ENCODE results near the gene ENAM. TPM values are rescaled to one million over a fixed set of nuclear protein-coding genes. Genes with fewer than 3 reads are reported as not detected.

Gene ENAM
- polyA plus RNA-seq, 1 donor (not counting 4 experiments of a cell fraction or from before 2014, with no cell fraction given): not detected

GRCh38 chr4:70600977-70601376, 27.6 kb upstream of the ENAM start:
- FAIRE-seq (no peak), DNase-seq (ENCODE audit: low read depth, low spot score) (no peak)
- Histone ChIP-seq H3K9me3 (ENCODE audit: control insufficient read depth, low read depth, low read length) (no peaks in the 10 kb centered on the region), H3K9me1 (ENCODE audit: control insufficient read depth, extremely low read depth, insufficient read depth, low read length) (no peaks in the 10 kb centered on the region), H3K4me2 (ENCODE audit: control insufficient read depth, extremely low read depth, insufficient read depth, low read depth, low read length) (no peak overlapping the region), H3K27ac (ENCODE audit: control insufficient read depth, insufficient read depth, low read length) (no peak overlapping the region), H3K4me1 (ENCODE audit: control insufficient read depth, extremely low read depth, insufficient read depth, low read length) (no peaks in the 10 kb centered on the region), H3K9ac (ENCODE audit: control insufficient read depth, extremely low read depth, insufficient read depth, low read length) (no peak overlapping the region), H3K4me3 (ENCODE audit: control insufficient read depth in 2 of 3, extremely low read depth in 1 of 3, insufficient read depth in 2 of 3, low read depth in 1 of 3, low read length in 3 of 3) (no peak overlapping the region), H3K36me3 (ENCODE audit: control insufficient read depth in 2 of 2, extremely low read depth in 1 of 2, insufficient read depth in 2 of 2, low read length in 2 of 2) (no peaks in the 10 kb centered on the region), H4K20me1 (ENCODE audit: control insufficient read depth, extremely low read depth, insufficient read depth, low read length) (no peaks in the 10 kb centered on the region), H3K79me2 (ENCODE audit: control insufficient read depth, insufficient read depth, low read length) (no peaks in the 10 kb centered on the region), H2AFZ (ENCODE audit: control insufficient read depth, low read length) (no peak overlapping the region), H3K27me3 (ENCODE audit: control insufficient read depth, extremely low read depth, insufficient read depth, low read length) (no peaks in the 10 kb centered on the region)
- TF ChIP-seq EZH2 (IDR thresholded peaks at IDR 0.05; ENCODE audit: low read length): no peak
- no peak for TF ChIP-seq CTCF (optimal IDR thresholded peaks at IDR 0.05 in 1 of 3, IDR thresholded peaks at IDR 0.05 in 1 of 3, conservative IDR thresholded peaks at IDR 0.05 in 1 of 3; ENCODE audit: extremely low read depth in 1 of 3, insufficient read depth in 2 of 3, low read length in 3 of 3)
- dilution Hi-C loops (cut with MboI; ENCODE audit: extremely low pct_ligation_motif_present, low sequenced_read_pairs): no loop called here

GRCh38 chr4:70601422-70602039, 27.0 kb upstream of the ENAM start:
- Histone ChIP-seq H3K27me3 (ENCODE audit: control insufficient read depth, extremely low read depth, insufficient read depth, low read length) (no peaks in the 10 kb centered on the region), H4K20me1 (ENCODE audit: control insufficient read depth, extremely low read depth, insufficient read depth, low read length) (no peaks in the 10 kb centered on the region), H3K9ac (ENCODE audit: control insufficient read depth, extremely low read depth, insufficient read depth, low read length) (no peak overlapping the region), H3K36me3 (ENCODE audit: control insufficient read depth in 2 of 2, extremely low read depth in 1 of 2, insufficient read depth in 2 of 2, low read length in 2 of 2) (no peaks in the 10 kb centered on the region), H3K27ac (ENCODE audit: control insufficient read depth, insufficient read depth, low read length) (no peak overlapping the region), H3K9me3 (ENCODE audit: control insufficient read depth, low read depth, low read length) (no peaks in the 10 kb centered on the region), H3K4me3 (ENCODE audit: control insufficient read depth in 2 of 3, extremely low read depth in 1 of 3, insufficient read depth in 2 of 3, low read depth in 1 of 3, low read length in 3 of 3) (no peak overlapping the region), H3K4me1 (ENCODE audit: control insufficient read depth, extremely low read depth, insufficient read depth, low read length) (no peaks in the 10 kb centered on the region), H2AFZ (ENCODE audit: control insufficient read depth, low read length) (no peak overlapping the region), H3K9me1 (ENCODE audit: control insufficient read depth, extremely low read depth, insufficient read depth, low read length) (no peaks in the 10 kb centered on the region), H3K4me2 (ENCODE audit: control insufficient read depth, extremely low read depth, insufficient read depth, low read depth, low read length) (no peak overlapping the region), H3K79me2 (ENCODE audit: control insufficient read depth, insufficient read depth, low read length) (no peaks in the 10 kb centered on the region)
- dilution Hi-C loops (cut with MboI; ENCODE audit: extremely low pct_ligation_motif_present, low sequenced_read_pairs): no loop called here
- TF ChIP-seq EZH2 (IDR thresholded peaks at IDR 0.05; ENCODE audit: low read length) (no peak), CTCF (optimal IDR thresholded peaks at IDR 0.05 in 1 of 3, IDR thresholded peaks at IDR 0.05 in 1 of 3, conservative IDR thresholded peaks at IDR 0.05 in 1 of 3; ENCODE audit: extremely low read depth in 1 of 3, insufficient read depth in 2 of 3, low read length in 3 of 3) (peak; percentile 86 to 93 (median 92))
- FAIRE-seq (peak; percentile 67), DNase-seq (ENCODE audit: low read depth, low spot score) (peak; percentile 0)
